Left ventricle myocardium inferior (tissue), 1 donor: ENCODE results near the gene ALMS1. TPM values are rescaled to one million over a fixed set of nuclear protein-coding genes. Genes with fewer than 3 reads are reported as not detected.
"Not testable (repeated sequence)": the region's sequence is repeated elsewhere in the genome, so short reads cannot be mapped to it uniquely, and the experiment has no call there.

Source experiments
- DNase-seq: peaks from one replicate; pipeline ENCODE4 v3.0.0-alpha.2; 2020
- H3K27ac ChIP-seq: fragments of 200-600 bp; replicated peaks from 2 replicates; pipeline ENCODE4 v1.8.0; 2021
- H3K27me3 ChIP-seq: fragments of 200-600 bp; 2 replicates; pipeline ENCODE4 v1.8.0; 2021; ENCODE audit warnings: low read depth
- H3K36me3 ChIP-seq: fragments of 200-600 bp; 2 replicates; pipeline ENCODE4 v1.8.0; 2021
- H3K4me1 ChIP-seq: fragments of 200-600 bp; 2 replicates; pipeline ENCODE4 v1.8.0; 2021
- H3K4me3 ChIP-seq: fragments of 200-600 bp; 2 replicates; pipeline ENCODE4 v1.8.0; 2021; ENCODE audit warnings: mild to moderate bottlenecking, moderate library complexity
- H3K9me3 ChIP-seq: fragments of 200-600 bp; replicated peaks from 2 replicates; pipeline ENCODE4 v1.8.0; 2021
- CTCF ChIP-seq: fragments of 200-600 bp; IDR thresholded peaks from 2 replicates; pipeline ENCODE4 v1.8.0; 2021; ENCODE audit warnings: antibody characterized with exemption, mild to moderate bottlenecking, borderline replicate concordance
- intact Hi-C: fragments of 100-400 bp; cut with micrococcal nuclease; formaldehyde crosslinking; loops from one replicate; pipeline ENCODE4 v1.11.0; 2022
- total RNA-seq: library from RNA; stranded (reverse); fragmentation: NEBNext Ultra II Directional; extraction: Animal tissue kit (Norgen Biotek cat#: 25700); gene quantifications from one replicate; pipeline ENCODE4 v1.2.1, GENCODE V29; 2021
- donor health status: DM: no; HTN: yes; CAD: no; lungs with severe emphysema.

Gene ALMS1
- total RNA-seq, 1 donor from 2014 or later: 7.7 TPM

GRCh38 chr2:73588177-73588576 is 202.5 kb downstream of the ALMS1 start:
- intact Hi-C loops: no loop called here
- Histone ChIP-seq H3K27ac (no peak overlapping the region), H3K27me3 (no peaks in the 10 kb centered on the region), H3K4me3 (no peak overlapping the region), H3K4me1 (peaks cover 6% of the 10 kb centered on the region), H3K36me3 (no peaks in the 10 kb centered on the region), H3K9me3 (peaks cover 5% of the 10 kb centered on the region)
- DNase-seq: no peak
- no peak for TF ChIP-seq CTCF

- Histone ChIP-seq H3K4me1 (no peaks in the 10 kb centered on the region), H3K27me3 (no peaks in the 10 kb centered on the region), H3K27ac (no peak overlapping the region), H3K9me3 (no peaks in the 10 kb centered on the region), H3K4me3 (no peak overlapping the region), H3K36me3 (no peaks in the 10 kb centered on the region)
- no peak for DNase-seq
- TF ChIP-seq CTCF: no peak
- intact Hi-C loops: no loop called here
Measured at GRCh38 chr2:73593680-73594079, 208.0 kb downstream of the ALMS1 start.

- no peak overlapping the region for H3K27ac ChIP-seq
- no peak for DNase-seq
- no peak for TF ChIP-seq CTCF
- H3K27me3 ChIP-seq: no peaks in the 10 kb centered on the region
- H3K36me3 ChIP-seq: no peaks in the 10 kb centered on the region
- intact Hi-C loops: no loop called here
- no peaks in the 10 kb centered on the region for H3K9me3 ChIP-seq
- no peak overlapping the region for H3K4me3 ChIP-seq
- H3K4me1 ChIP-seq: no peaks in the 10 kb centered on the region
Measured at GRCh38 chr2:73594251-73594650, 208.6 kb downstream of the ALMS1 start.

GRCh38 chr2:73601780-73602179 is 216.1 kb downstream of the ALMS1 start:
- Histone ChIP-seq H3K4me1 (no peaks in the 10 kb centered on the region), H3K27ac (no peak overlapping the region), H3K4me3 (no peak overlapping the region), H3K27me3 (no peaks in the 10 kb centered on the region), H3K9me3 (no peaks in the 10 kb centered on the region), H3K36me3 (peaks cover 40% of the 10 kb centered on the region)
- TF ChIP-seq CTCF: no peak
- intact Hi-C loops: no loop called here
- no peak for DNase-seq

- DNase-seq, H3K27me3 ChIP-seq, H3K9me3 ChIP-seq, H3K4me1 ChIP-seq, H3K4me3 ChIP-seq, intact Hi-C loops, H3K27ac ChIP-seq: not testable (repeated sequence)
- peaks cover 44% of the 10 kb centered on the region for H3K36me3 ChIP-seq
Measured at GRCh38 chr2:73603099-73603588, 217.5 kb downstream of the ALMS1 start.

GRCh38 chr2:73604589-73604988 is 219.0 kb downstream of the ALMS1 start:
- H3K36me3 ChIP-seq: peaks cover 55% of the 10 kb centered on the region
- H3K4me3 ChIP-seq, intact Hi-C loops, H3K9me3 ChIP-seq, H3K27ac ChIP-seq, H3K4me1 ChIP-seq, H3K27me3 ChIP-seq, DNase-seq: not testable (repeated sequence)

GRCh38 chr2:73610111-73610510 is 224.5 kb downstream of the ALMS1 start:
- H3K27me3 ChIP-seq: no peaks in the 10 kb centered on the region
- no peak overlapping the region for H3K4me3 ChIP-seq
- H3K4me1 ChIP-seq: peaks cover 7% of the 10 kb centered on the region
- H3K9me3 ChIP-seq: no peaks in the 10 kb centered on the region
- no peak for DNase-seq
- no peak for TF ChIP-seq CTCF
- peaks cover 27% of the 10 kb centered on the region for H3K36me3 ChIP-seq
- intact Hi-C loops: no loop called here
- no peak overlapping the region for H3K27ac ChIP-seq
